Thoracic aorta (tissue), 2 donors: ENCODE data around the gene SUPT4H1. TPM values are rescaled to one million over a fixed set of nuclear protein-coding genes. Genes with fewer than 3 reads are reported as not detected.

ENCODE experiments used
- ATAC-seq: fragments of 150-250 bp; one replicate; pipeline ENCODE4 v1.8.0; 2017; ENCODE audit warnings: low read depth; ENCODE audit not compliant: insufficient number of reproducible peaks, low FRiP score
- DNase-seq: peaks from one replicate; pipeline ENCODE4 v3.0.0-alpha.2; 2020; ENCODE audit warnings: low spot score
- H3K27ac ChIP-seq, 2 donors: fragments of 200-600 bp; sonication (generic); 1 replicate in 1 of 2; 2 replicates in 1 of 2; pipeline ENCODE4 v1.5.1; 2016; ENCODE audit warnings: mild to moderate bottlenecking in 2 of 2, moderate library complexity in 2 of 2
- H3K27me3 ChIP-seq: fragments of 200-600 bp; sonication (generic); replicated peaks from 2 replicates; pipeline ENCODE4 v1.6.0; 2016; ENCODE audit warnings: mild to moderate bottlenecking; ENCODE audit not compliant: insufficient read depth
- H3K36me3 ChIP-seq: fragments of 200-600 bp; sonication (generic); one replicate; pipeline ENCODE4 v1.5.1; 2016
- H3K4me1 ChIP-seq, 2 donors: fragments of 200-600 bp; sonication (generic); 1 replicate in 1 of 2; 2 replicates in 1 of 2; pipeline versions ENCODE4 v1.5.1 to v1.6.0; 2016; ENCODE audit warnings: low read depth in 2 of 2, mild to moderate bottlenecking in 1 of 2; ENCODE audit not compliant: control insufficient read depth in 1 of 2
- H3K4me3 ChIP-seq: fragments of 200-600 bp; sonication (generic); 2 replicates; pipeline ENCODE4 v1.5.1; 2016; ENCODE audit warnings: mild to moderate bottlenecking
- H3K9me3 ChIP-seq: fragments of 200-600 bp; sonication (generic); 2 replicates; pipeline ENCODE4 v1.5.1; 2016
- CTCF ChIP-seq: fragments of 200-600 bp; sonication (generic); IDR thresholded peaks from one replicate; pipeline ENCODE4 v1.5.1; 2019; ENCODE audit warnings: antibody characterized with exemption
- total RNA-seq, 2 donors: library from RNA; depleted of rRNA; stranded (reverse); fragments of >200 nt; gene quantifications; one replicate each; pipeline versions ENCODE4 v1.1.0 to v1.2.3, GENCODE V29; 2016

Gene SUPT4H1
- total RNA-seq, 2 donors from 2014 or later = 30.6 to 37.3 TPM

- ATAC-seq (no peak), DNase-seq (no peak)
- Histone ChIP-seq H3K36me3 (peaks cover 5% of the 10 kb centered on the region), H3K27me3 (no peaks in the 10 kb centered on the region), H3K27ac (no peak overlapping the region), H3K4me3 (no peak overlapping the region), H3K4me1 (no peaks in the 10 kb centered on the region), H3K9me3 (no peaks in the 10 kb centered on the region)
- TF ChIP-seq CTCF = no peak
Measured at GRCh38 chr17:58307468-58308172, 44.4 kb downstream of the SUPT4H1 start.

GRCh38 chr17:58306131-58306951 is 45.7 kb downstream of the SUPT4H1 start:
- TF ChIP-seq CTCF = no peak
- DNase-seq (no peak), ATAC-seq (no peak)
- Histone ChIP-seq H3K4me3 (no peak overlapping the region), H3K27me3 (no peaks in the 10 kb centered on the region), H3K36me3 (peaks cover 5% of the 10 kb centered on the region), H3K4me1 (no peaks in the 10 kb centered on the region), H3K27ac (no peak overlapping the region), H3K9me3 (no peaks in the 10 kb centered on the region)

GRCh38 chr17:58305626-58306025 is 46.4 kb downstream of the SUPT4H1 start:
- DNase-seq = no peak

GRCh38 chr17:58304750-58305486 is 47.1 kb downstream of the SUPT4H1 start:
- H3K27ac ChIP-seq = no peak overlapping the region
- no peaks in the 10 kb centered on the region for H3K4me1 ChIP-seq
- DNase-seq (no peak), ATAC-seq (no peak)
- no peak for TF ChIP-seq CTCF
- H3K9me3 ChIP-seq = no peaks in the 10 kb centered on the region
- no peak overlapping the region for H3K4me3 ChIP-seq
- H3K36me3 ChIP-seq = no peaks in the 10 kb centered on the region
- no peaks in the 10 kb centered on the region for H3K27me3 ChIP-seq

More at GRCh38 chr17:58305626-58306025, 46.4 kb downstream of the SUPT4H1 start:
- no peak for TF ChIP-seq CTCF
- no peak overlapping the region for H3K27ac ChIP-seq
- no peaks in the 10 kb centered on the region for H3K36me3 ChIP-seq
- no peaks in the 10 kb centered on the region for H3K4me1 ChIP-seq
- H3K27me3 ChIP-seq = no peaks in the 10 kb centered on the region
- H3K9me3 ChIP-seq = no peaks in the 10 kb centered on the region
- H3K4me3 ChIP-seq = no peak overlapping the region
- no peak for ATAC-seq
